Stimulated activated CD8-positive, alpha-beta memory T cell treated with anti-CD3 and anti-CD28 coated beads, Interleukin-15, amount 100 ng/mL, for 1 hour (primary cell): ENCODE data around the gene CCL15.
A peak's percentile ranks its signal among the peaks of the same experiment; 100 is the strongest.

Source experiments
- DNase-seq: peaks from one replicate; pipeline ENCODE4 v3.0.0-alpha.2; 2020; ENCODE audit warnings: low read depth

Gene CCL15

DNA sequence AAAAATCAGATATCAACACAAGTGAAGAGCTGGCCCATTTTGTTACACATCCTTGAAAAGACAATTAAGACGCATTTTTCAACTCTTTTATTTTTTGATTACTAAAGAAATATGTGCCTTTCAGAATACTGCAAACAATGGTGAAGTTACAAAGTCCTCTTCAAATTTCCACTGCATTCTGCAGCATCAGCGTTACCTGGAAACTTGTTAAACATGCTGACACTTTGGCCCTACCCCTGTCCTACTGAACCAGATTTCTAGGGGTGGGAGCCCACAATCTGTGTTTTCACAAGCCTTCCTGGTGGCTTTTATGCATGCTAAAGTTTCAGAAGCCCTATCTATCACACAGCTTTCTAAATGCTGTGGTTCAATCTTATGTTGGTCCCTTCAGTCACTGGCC lies 10.3 kb downstream of the CCL15 start:
- DNase-seq, result no peak

DNA sequence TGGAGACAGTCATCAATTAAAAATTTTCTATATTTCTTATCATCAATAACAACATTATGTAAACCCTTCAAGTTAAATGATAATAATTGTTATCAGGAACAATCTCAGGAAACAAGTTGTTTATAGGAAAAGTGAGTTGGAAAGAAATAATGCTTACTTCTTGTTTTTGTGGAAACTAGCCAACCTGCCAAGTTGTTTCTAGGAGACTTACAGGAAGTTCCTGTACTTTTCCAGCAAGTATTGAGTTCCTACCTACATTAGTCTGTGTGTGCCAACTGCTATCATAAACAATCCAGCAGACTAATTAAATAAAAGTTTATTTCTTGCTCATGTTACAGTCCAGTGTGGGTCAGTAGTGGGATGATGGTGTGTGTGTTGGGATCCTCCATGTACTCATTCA lies 13.2 kb downstream of the CCL15 start:
- no peak for DNase-seq

DNA sequence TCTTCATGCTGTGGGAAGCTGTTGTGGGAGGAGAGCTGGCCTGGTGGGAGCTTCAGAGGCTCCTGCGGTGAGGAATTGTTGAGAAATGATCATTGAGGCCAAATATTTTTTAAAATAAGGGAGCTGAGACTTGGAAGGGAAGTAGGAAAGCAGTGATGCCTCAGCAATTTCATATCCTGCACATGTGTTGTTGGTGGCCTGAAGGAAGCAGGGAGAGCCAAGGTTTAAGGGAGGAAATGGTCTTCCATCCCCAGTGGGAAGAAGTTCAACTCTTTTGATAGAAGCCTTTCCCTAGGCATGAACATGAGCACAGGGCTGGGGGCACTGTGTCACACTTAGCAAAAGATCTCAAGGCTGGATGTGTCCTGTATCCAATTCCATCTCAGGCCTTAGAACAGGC lies 14.7 kb downstream of the CCL15 start, which contains the start of gene CCL14:
Gene CCL14, minus strand, starts transcription at position 87 of the 400 bp plus-strand sequence. Its CDS starts 80 bp downstream, at position 7.
- no peak for DNase-seq

DNA sequence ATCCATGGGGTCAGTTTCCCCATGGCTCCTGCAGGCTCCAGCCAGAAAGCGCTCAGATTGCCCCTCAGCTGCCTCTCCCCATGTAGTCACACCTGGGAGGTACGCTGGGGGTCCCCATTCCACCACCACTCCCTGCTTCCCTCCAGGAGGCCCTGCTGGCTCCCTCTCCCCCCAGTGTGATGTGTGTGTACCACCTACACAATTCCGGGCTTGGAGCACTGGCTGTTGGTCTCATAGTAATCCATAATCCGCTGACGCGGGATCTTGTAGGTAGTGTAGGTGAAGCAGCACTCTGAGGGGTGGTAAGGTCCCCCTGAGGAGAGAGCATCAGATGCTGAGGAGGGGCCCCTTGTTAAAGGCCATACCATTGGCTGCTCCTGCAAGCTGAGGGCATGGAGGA lies 17.2 kb downstream of the CCL15 start:
- DNase-seq, result no peak

DNA sequence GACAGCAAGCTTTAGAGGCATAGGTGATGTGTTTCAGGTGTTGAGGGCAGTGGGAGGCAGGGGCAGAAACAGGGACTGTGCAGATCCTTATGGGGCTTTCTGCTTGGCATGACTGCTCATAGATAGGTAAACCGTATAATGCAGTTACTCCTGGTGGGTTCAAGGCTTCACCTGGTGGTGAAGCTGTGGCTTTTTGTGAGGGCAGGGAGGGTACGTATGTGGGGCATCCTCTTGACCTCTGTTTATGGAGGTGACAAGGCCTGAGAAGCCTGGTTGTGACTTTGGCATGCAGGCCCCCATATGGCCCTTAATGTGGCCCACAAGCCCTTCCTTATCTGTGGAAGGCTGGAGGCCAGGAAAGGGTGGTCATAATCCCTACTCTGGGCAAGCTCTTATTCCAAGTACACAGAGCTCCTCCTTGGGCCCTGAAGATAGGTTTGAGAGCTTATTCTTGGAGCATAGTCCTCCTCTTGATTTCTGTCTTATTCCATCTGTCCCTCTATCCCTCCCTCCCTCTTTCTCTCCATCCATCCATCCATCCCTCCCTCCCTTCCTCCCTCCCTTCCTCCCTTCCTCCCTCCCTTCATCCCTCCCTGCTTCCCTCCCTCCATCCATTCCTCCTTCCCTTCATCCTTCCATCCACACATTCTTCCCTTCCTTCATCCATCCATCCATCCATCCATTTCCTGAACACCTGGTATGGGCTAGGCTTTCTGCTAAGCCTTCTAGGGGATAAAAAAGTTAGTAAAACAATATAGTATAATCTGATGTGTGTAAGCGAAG lies 18.8 kb downstream of the CCL15 start:
- no peak for DNase-seq

DNA sequence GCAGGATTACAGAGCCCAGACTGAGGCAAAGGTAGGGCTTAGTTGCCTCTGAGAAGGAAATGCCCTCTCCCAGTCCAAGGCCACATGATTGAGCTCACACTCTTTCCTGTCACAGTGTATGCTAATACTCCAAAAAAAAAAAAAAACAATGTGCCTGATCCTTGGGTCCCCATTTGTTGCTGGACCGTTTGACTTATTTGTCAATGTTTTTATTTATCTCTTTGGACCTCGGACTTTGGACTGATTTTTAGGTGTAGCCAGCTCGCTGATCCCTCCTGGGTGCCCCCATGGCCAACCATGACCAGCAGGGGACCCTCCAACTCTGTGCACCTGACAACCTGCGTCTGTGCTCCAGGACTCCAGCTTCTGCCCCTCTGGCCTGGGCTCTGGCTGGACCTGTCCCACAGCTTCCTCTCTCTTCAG lies 19.4 kb downstream of the CCL15 start:
- no peak for DNase-seq

DNA sequence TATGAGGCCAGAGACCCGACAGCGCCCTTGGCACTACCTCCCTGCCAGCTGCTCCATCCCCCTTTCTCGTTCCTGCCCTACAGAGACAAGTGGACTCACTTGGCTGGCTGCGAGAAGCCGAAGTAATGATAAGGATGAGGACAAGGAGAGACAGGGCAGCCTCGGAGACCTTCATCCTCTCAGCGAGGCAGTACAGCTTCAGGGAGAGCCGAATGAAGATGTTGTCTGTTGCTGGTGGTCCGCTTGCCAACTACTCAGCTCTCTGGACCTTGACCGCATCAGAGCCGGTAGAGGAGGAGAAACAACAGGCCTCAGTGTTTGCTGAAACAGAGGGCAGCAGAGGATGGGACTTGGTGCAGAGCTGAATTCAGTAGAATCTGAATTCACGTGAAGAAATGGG lies 20.1 kb downstream of the CCL15 start, which contains the start of gene CCL16:
Gene CCL16, minus strand, starts transcription at position 252 of the 400 bp plus-strand sequence. Its CDS starts 77 bp downstream, at position 175.
- no peak for DNase-seq

DNA sequence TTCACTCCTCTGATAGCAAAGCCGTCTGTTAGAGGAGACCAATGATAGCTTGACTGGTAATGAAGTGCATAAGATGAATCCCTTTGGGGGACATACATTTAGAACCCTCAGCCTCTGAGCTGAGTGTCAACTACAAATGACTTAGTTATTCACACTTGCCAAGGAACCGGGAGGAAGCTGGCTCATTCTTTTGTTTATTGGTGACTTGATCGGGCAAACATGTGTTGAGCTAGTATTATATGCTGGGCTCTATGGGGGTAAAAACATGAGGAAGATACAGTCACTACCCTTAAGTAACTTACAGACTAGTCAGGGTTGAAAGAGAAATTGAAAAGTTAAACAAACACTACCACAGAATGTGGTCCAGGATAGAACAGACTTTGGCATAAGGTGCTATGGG lies 23.0 kb downstream of the CCL15 start:
- DNase-seq, result no peak

DNA sequence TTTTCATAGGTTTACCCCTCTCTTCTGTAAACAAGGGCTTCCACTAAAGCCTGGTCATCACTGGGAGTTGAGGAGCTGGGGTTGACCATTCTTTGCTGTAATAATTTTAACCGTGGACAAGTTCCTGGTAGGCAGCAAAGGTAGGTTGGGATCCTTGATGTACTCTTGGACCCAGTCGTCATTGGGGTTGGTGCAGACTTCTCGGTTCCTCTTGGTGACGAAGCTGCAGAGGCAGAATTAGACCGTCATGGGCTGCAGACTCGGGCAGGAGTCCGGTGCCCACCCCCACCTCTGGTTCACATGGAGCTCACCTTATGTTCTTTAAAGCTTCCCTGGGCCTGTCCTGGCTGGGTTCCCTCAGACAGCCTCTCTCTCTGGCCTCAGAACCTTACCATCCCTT lies 23.8 kb downstream of the CCL15 start:
- DNase-seq, result no peak

DNA sequence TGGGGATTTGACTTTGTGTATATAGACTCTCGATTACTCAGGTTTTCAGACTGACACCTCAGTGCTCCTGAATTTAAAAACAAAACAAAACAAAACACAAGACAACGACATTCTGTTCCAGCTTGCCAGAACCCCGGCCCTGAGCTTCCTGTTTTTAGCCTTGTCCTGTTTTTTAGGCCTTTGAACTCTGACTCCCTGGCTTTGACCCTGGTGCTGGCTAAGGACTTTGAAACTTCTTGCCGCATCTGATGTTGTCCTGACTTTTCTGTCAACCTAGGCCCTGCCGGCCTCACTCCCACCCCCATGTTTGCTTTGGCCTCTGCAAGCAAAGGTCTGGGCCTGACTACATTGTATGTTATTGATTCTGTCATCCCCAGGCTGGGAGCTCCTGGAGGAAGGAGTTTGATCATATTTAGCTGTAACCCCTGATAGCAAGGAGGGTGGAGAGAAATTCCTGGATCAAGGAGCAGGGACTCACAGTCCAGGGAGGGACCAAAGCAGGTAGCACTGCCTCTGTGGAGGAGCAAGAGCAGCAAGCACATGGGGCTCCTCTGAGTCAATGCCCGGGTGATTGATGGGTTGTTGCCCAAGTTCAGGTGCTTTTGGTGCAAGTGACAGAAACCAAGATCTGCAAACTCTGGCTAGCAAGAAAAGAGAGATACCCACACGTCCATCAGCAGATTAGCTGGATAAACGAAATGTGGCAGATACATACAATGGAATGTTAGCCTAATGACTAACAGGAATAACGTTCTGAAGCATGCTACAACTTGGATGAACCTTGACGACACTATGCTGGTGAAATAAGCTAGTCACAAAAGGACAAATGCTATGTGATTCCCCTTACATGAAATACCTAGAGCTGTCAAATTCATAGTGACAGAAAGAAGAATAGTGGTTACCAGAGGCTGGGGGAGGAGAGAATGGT lies 27.8 kb downstream of the CCL15 start:
- DNase-seq, result no peak

DNA sequence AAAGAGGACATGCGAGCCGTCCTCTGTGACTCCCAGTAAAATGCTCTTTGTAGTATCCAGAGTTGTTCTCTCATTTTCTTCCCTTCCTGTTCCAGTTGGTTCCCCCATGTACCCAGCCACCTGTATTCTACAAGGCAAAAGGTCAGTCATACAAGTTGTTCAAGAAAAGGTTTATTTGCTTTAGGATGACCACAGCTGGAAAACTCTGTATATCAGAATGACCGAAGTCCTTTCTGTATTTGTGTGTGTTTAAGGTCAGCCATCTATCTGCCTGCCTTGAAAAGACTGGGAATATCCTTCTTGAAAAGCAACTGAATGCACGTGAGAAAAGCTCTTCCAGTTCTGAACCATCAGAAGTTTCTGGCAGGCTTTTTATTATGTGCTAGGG lies 28.4 kb downstream of the CCL15 start:
- DNase-seq, result no peak

DNA sequence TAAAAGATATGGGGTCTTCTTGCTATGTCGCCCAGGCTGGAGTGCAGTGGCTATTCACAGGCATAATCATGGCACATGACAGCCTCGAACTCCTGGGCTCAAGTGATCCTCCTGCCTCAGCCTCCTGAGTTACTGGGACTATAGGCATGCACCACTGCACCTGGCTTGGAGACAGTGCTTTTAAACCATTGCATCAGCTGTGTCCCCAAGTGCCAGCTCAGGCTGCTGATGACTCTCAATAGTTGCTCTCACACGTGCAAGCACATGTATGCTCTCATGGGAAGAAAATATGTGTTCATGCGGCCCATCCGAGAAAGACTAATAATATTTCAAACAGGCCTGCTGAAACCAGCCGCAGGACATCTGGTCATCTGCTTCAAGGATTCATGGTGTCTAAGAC lies 28.8 kb downstream of the CCL15 start:
- DNase-seq, result no peak

DNA sequence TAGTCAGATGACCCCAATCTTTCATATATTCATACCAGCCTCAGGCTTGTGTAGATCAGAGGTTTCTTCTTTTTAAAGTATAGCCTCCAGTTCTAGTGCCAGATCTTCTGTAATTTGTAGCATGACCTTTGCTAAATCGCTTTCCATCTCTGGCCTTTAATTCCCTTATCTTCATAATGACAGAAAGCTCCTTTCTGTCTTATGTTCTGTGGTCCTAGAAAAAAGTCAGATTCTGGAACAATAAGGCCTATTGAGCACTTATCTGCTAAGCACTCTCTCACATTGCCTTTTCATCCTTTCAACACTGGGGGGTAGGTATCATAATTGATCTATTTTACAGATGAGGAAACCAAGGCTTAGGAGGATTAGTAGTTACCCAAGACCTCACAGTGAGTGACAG lies 29.3 kb downstream of the CCL15 start:
- no peak for DNase-seq

DNA sequence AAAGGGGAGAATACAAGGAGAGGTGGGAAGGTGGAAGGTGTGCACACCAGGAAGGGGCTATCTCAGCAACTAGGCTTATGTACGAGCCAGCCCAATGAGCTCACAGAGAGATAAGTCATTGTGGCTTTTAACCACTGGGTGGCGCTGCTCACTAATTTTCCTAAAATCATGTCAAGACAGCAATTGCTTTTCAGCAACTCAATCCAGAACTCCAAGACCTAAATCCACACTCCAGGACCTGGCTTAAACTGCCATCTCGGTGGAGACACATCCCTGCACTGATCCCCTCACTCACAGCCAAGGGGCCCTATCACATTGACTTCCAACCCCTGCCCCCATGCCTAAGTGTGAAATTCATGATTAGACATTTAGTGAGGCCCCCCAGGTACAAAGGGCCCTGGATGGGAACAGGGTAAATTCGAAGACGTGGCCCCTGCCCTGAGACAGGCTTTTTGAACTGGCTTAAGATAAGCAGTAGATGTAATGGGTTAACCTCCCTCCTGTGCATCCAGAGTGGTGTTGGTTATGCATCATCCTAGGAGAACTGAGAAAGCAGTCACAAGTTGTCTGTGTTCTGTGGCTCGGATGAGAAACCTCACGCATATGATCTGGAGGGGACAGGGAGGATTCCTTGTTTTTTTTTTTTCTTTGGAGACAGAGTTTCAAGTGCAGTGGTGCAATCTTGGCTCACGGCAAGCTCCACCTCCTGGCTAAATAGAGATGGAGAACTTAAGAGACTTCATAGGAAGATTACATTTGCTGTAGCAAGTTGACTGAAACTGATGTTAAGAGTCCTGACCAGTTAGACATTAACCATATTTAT lies 31.6 kb downstream of the CCL15 start:
- peak; percentile 52 for DNase-seq

DNA sequence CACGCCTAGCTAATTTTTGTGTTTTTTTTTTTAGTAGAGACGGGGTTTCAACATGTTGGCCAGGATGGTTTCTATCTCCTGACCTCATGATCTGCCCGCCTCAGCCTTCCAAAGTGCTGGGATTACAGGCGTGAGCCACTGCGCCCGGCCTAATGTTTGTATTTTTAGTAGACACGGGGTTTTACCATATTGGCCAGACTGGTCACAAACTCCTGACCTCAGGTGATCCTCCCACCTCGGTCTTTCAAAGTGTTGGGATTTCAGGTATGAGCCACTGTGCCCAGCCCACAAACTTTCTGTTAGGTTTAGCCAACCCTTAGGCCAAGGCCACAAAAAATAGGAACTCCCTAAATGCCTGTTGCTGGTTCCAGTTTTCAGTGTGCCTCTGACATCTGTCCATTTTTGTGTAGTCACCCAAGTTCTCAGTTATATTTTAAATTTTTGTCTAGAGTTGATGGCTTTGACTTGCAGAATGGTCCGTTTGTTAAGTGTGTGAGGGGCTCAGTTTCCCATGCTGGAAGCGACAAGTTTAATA lies 32.8 kb downstream of the CCL15 start:
- DNase-seq, result no peak

DNA sequence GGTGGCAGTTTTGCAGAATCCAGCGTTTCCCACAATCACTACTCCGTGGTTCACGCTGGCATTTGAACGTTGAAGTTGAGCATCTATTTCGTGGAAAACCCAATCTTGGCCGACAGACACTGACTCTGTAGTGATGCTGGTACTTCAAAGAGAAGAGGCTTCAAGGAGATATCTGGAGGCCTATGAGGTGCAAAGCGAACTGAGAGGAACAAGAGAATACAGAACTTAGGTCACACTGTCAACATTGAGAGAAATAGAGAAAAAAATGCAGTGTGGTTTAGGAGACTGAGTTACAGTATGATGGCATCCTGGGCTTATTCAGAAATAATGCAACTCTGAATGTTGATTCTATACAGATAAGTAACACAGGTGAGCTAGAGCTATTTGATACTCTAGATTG lies 36.1 kb downstream of the CCL15 start:
- DNase-seq, result no peak

DNA sequence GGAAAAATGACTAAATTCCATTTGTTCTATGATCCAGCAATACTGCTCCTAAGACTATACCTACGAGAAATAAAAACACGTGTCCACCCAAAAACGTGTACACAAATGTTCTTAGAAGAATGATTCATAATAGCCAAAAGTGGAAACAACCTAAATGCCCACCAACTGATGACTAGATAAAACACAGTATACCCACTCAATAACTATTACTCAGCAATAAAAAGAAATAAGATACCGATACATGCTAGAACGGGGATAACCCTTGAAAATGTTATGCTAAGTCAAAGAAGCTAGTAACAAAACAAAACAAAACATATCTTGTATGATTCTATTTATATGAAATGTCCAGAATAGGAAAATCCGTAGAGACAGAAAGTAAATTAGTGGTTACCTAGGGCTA lies 37.7 kb downstream of the CCL15 start:
- no peak for DNase-seq

DNA sequence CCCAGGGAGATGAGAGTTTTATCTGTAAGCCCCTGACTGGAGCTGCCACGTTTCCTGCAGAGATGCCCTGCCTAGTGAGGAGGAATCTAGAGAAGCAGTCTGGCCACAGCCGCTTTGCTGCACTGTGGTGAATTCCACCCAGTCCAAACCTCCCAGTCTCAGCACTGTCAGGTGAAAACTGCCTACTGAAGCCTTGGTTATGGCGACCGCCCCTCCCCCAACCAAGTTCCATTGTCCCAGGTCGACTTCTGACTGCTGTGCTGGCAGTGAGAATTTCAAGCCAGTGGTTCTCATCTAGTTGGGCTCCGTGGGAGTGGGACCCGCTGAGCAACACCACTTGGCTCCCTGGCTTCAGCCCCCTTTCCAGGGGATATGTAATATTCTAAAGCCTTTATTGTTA lies 47.6 kb downstream of the CCL15 start:
- DNase-seq, result no peak

DNA sequence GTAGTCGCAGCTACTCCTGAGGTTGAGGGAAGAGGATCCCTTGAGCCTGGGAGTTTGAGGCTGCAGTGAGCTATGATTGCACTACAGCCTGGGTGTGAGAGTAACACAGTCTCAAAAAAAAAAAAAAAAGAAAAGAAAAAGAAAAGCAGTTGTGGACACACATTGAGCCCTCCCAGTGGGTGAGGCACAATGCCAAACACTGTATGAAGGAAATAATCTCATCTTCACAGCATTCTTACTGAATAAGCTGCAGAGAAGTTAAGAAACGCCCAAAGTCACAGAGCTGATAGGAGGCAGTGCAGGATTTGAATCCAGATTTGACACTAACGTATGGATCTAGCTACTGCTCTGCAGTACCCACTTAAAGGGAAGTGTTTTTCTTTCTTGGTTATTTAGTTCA lies 52.0 kb downstream of the CCL15 start:
- DNase-seq, result no peak

DNA sequence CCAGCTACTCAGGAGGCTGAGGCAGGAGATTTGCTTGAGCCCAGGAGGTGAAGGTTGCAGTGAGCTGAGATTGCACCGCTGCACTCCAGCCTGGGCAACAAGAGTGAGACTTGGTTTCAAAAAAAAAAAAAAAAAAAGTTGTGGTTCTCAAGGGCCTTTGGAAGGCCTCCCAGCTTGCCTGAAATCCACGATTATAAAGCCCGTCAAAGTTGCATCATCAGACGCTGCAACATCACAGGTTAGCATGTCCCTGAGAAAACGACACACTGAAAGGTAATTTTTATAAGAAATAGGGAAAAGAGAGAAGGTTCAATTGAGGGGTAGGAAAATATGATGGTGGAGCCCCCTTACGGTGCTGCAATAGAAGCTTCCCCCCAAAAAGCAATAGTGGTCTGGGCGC lies 53.3 kb downstream of the CCL15 start:
- no peak for DNase-seq
